ENCODE results near the gene SARS2.

GRCh38 chr19:38975214-38975860 lies 44.8 kb upstream of the SARS2 start, which contains the start of gene FBXO17:
- TF ChIP-seq CTCF (IDR thresholded peaks at IDR 0.05) (no peak), POLR2A (IDR thresholded peaks at IDR 0.05) (peak in 1 of 2 donors; percentile 23), EP300 (IDR thresholded peaks at IDR 0.05) (no peak)

Measured in gastroesophageal sphincter (tissue), 3 donors.